CD14-positive monocyte (primary cell): ENCODE data around the gene ACBD5. TPM values are rescaled to one million over a fixed set of nuclear protein-coding genes. Genes with fewer than 3 reads are reported as not detected.

Experiments
- DNase-seq, 3 donors: peaks; one replicate each; pipeline ENCODE4 v3.0.0-alpha.2; 2011 to 2022
- H2AFZ ChIP-seq: 2 replicates; pipeline ENCODE4 v1.6.0; 2012; ENCODE audit warnings: mild to moderate bottlenecking, low read depth, low read length, inconsistent platforms; ENCODE audit not compliant: insufficient read depth, poor library complexity, severe bottlenecking
- H3K27ac ChIP-seq, 2 donors: 1 replicate in 1 of 2; 2 replicates in 1 of 2; pipeline ENCODE4 v1.5.1; 2012 to 2013; ENCODE audit warnings: low read length in 2 of 2, control low read depth in 1 of 2, inconsistent platforms in 1 of 2, low read depth in 1 of 2, mild to moderate bottlenecking in 1 of 2
- H3K27me3 ChIP-seq, 2 donors: one replicate each; pipeline versions ENCODE4 v1.6.0 to v1.6.1; 2011 to 2013; ENCODE audit warnings: low read length in 2 of 2; ENCODE audit not compliant: control insufficient read depth in 2 of 2, insufficient read depth in 2 of 2
- H3K36me3 ChIP-seq, 2 donors: replicated peaks in 1 of 2; 1 replicate in 1 of 2; 2 replicates in 1 of 2; pipeline versions ENCODE4 v1.5.1 to v1.6.1; 2012 to 2013; ENCODE audit warnings: low read length in 2 of 2, control low read depth in 1 of 2, inconsistent platforms in 1 of 2, mild to moderate bottlenecking in 1 of 2; ENCODE audit not compliant: insufficient read depth in 2 of 2, control insufficient read depth in 1 of 2
- H3K4me1 ChIP-seq, 2 donors: 1 replicate in 1 of 2; 2 replicates in 1 of 2; pipeline versions ENCODE4 v1.5.1 to v1.6.1; 2012 to 2013; ENCODE audit warnings: low read length in 2 of 2, control low read depth in 1 of 2, inconsistent platforms in 1 of 2, mild to moderate bottlenecking in 1 of 2, moderate library complexity in 1 of 2; ENCODE audit not compliant: insufficient read depth in 2 of 2, control insufficient read depth in 1 of 2
- H3K4me2 ChIP-seq: replicated peaks from 2 replicates; pipeline ENCODE3; 2012; ENCODE audit warnings: low read length, moderate library complexity, mild to moderate bottlenecking; ENCODE audit not compliant: poor library complexity, severe bottlenecking; ENCODE audit errors: extremely low read depth
- H3K4me3 ChIP-seq, 3 experiments: fragments of 200-600 bp in 1 of 3; sonication (generic) in 1 of 3; replicated peaks in 1 of 3; 1 replicate in 2 of 3; 2 replicates in 1 of 3; pipeline ENCODE4 v1.5.1; 2011 to 2013; ENCODE audit warnings: low read length in 3 of 3, mild to moderate bottlenecking in 3 of 3, control low read depth in 2 of 3, low read depth in 2 of 3, inconsistent platforms in 1 of 3, moderate library complexity in 1 of 3
- H3K79me2 ChIP-seq: 2 replicates; pipeline ENCODE4 v1.6.0; 2012; ENCODE audit warnings: mild to moderate bottlenecking, control low read depth, inconsistent platforms, low read length, moderate library complexity; ENCODE audit not compliant: insufficient read depth
- H3K9ac ChIP-seq: 2 replicates; pipeline ENCODE4 v1.6.0; 2017; ENCODE audit warnings: low read length, mild to moderate bottlenecking; ENCODE audit not compliant: insufficient read depth, poor library complexity, severe bottlenecking
- H3K9me3 ChIP-seq, 2 donors: replicated peaks in 1 of 2; 1 replicate in 1 of 2; 2 replicates in 1 of 2; pipeline versions ENCODE4 v1.5.1 to v1.6.1; 2012 to 2013; ENCODE audit warnings: low read length in 2 of 2, control low read depth in 1 of 2; ENCODE audit not compliant: control insufficient read depth in 1 of 2, insufficient read depth in 1 of 2
- H4K20me1 ChIP-seq: 2 replicates; pipeline ENCODE4 v1.6.0; 2012; ENCODE audit warnings: mild to moderate bottlenecking, low read length, control low read depth, moderate library complexity; ENCODE audit not compliant: insufficient read depth
- H3K27ac Mint-ChIP-seq, 7 donors: one replicate each; pipeline ENCODE4 v1.8.0; 2020; ENCODE audit warnings: mild to moderate bottlenecking in 7 of 7, mixed read lengths in 7 of 7, moderate library complexity in 6 of 7, inconsistent platforms in 2 of 7
- H3K27me3 Mint-ChIP-seq, 3 donors: one replicate each; pipeline ENCODE4 v1.8.0; 2021 to 2022; ENCODE audit warnings: low read depth in 3 of 3, mild to moderate bottlenecking in 3 of 3, mixed read lengths in 3 of 3, moderate library complexity in 3 of 3, inconsistent platforms in 1 of 3
- H3K36me3 Mint-ChIP-seq, 2 donors: one replicate each; pipeline ENCODE4 v1.8.0; 2020; ENCODE audit warnings: mixed read lengths in 2 of 2, inconsistent platforms in 1 of 2, mild to moderate bottlenecking in 1 of 2
- H3K4me1 Mint-ChIP-seq: one replicate; pipeline ENCODE4 v1.8.0; 2020; ENCODE audit warnings: mild to moderate bottlenecking, mixed read lengths
- H3K4me3 Mint-ChIP-seq, 2 donors: one replicate each; pipeline ENCODE4 v1.8.0; 2020; ENCODE audit warnings: mild to moderate bottlenecking in 2 of 2, mixed read lengths in 2 of 2, moderate library complexity in 1 of 2
- H3K9me3 Mint-ChIP-seq, 7 donors: one replicate each; pipeline ENCODE4 v1.8.0; 2020 to 2022; ENCODE audit warnings: mixed read lengths in 7 of 7, mild to moderate bottlenecking in 6 of 7, moderate library complexity in 6 of 7, inconsistent platforms in 2 of 7
- WGBS: methylation state at CpG from one replicate; pipeline ENCODE4 v1.1.5; 2013; ENCODE audit warnings: missing lambda C conversion rate; ENCODE audit not compliant: insufficient coverage; 5-methylcytosine and 5-hydroxymethylcytosine counted together
- intact Hi-C, 2 donors: fragments of 100-400 bp; cut with micrococcal nuclease; formaldehyde crosslinking; loops; one replicate each; pipeline versions ENCODE4 v1.15.0 to v1.15.1; 2023
- polyA plus RNA-seq, 3 donors: library from polyadenylated mRNA; depleted of rRNA in 1 of 3; unstranded in 2 of 3; stranded (reverse) in 1 of 3; fragments of 300-500 nt in 2 of 3; fragments of >200 nt in 1 of 3; fragmentation: Illumina TruSeq in 2 of 3; gene quantifications; 1 replicate in 2 of 3; 2 replicates in 1 of 3; pipeline ENCODE4 v1.2.3, GENCODE V29; 2012 to 2021
- TF ChIP-seq, protein P1 (sequence below): fragments of 200-600 bp; IDR thresholded peaks from one replicate; pipeline ENCODE4 v1.8.0; 2022; ENCODE audit warnings: antibody characterized with exemption, mild to moderate bottlenecking

ACBD5 gene
- polyA plus RNA-seq, 3 donors: 13.6 to 17.5 (median 15.5) TPM

DNA sequence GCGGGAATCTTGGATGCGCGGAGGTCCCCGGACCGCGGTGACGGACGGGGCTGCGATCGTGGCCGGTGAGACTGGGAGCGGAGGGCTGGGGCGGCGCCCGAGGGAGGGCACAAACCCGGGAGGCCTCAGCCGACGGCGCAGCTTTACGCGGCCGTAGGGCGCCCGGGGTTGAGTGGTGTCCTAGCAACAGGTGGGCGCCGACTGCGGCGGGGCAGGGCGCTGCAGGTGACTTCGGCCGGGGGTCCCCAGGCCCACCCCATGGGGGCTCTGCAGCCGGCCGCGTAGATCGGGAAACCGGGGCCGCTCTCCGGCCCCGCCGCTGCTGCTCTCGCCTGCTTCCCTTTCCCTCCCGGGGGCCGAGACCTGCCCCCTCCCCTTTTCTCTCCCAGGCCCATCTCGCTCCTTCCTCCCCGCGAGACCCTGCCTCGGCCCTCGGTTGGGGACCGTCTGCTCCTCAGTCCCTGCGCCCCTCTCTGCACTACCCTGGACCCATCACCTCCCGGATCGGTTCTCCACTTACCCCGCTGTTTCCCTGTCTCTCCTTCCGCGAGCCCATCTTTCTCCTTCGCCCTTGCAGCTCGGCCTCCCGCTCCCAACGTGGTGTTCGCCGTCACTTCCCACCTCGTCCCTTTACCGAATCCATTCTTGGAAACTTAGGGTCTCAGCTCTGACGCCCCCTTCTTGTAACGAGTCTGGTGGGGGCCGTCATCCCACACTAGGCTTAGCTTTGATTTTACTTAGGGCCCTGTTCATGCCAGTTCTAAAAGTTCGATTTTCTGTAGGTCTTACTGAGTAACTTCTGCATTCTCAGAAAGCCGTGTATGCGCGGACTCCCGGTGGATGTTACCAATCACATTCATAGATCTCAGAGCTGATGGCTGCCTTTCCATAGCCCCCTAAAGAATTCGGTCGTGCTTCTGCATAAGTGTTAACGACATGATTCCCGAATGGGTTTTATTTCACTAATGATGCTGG, 18.5 kb upstream of the ACBD5 start:
- Histone ChIP-seq H3K9ac (peak overlapping the region; percentile 53), H3K4me3 (peak overlapping the region; percentile 45 to 79 (median 54)), H4K20me1 (no peaks in the 10 kb centered on the region), H3K36me3 (no peaks in the 10 kb centered on the region), H3K79me2 (no peaks in the 10 kb centered on the region), H3K4me1 (peaks cover 22% of the 10 kb centered on the region in 2 donors), H3K9me3 (peaks cover 8 to 23% of the 10 kb centered on the region in 2 donors), H3K27me3 (peaks cover 43 to 65% of the 10 kb centered on the region in 2 donors), H3K4me2 (peak overlapping the region; percentile 92), H2AFZ (peak overlapping the region; percentile 86), H3K27ac (no peak overlapping the region)
- peaks cover 16 to 19% of the 10 kb centered on the region in 2 donors for H3K36me3 Mint-ChIP-seq
- H3K4me1 Mint-ChIP-seq: peaks cover 23% of the 10 kb centered on the region
- H3K27ac Mint-ChIP-seq: peak overlapping the region in 2 of 7 donors; percentile 21 to 62
- H3K9me3 Mint-ChIP-seq: peaks cover 4 to 29% (median 20%) of the 10 kb centered on the region in 7 donors
- TF ChIP-seq, protein P1, sequence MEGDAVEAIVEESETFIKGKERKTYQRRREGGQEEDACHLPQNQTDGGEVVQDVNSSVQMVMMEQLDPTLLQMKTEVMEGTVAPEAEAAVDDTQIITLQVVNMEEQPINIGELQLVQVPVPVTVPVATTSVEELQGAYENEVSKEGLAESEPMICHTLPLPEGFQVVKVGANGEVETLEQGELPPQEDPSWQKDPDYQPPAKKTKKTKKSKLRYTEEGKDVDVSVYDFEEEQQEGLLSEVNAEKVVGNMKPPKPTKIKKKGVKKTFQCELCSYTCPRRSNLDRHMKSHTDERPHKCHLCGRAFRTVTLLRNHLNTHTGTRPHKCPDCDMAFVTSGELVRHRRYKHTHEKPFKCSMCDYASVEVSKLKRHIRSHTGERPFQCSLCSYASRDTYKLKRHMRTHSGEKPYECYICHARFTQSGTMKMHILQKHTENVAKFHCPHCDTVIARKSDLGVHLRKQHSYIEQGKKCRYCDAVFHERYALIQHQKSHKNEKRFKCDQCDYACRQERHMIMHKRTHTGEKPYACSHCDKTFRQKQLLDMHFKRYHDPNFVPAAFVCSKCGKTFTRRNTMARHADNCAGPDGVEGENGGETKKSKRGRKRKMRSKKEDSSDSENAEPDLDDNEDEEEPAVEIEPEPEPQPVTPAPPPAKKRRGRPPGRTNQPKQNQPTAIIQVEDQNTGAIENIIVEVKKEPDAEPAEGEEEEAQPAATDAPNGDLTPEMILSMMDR: no peak
- peak overlapping the region; percentile 95 to 99 for H3K4me3 Mint-ChIP-seq
- intact Hi-C loops: loop anchor here in 1 of 2 donors (10.0 kb wide), 1 partner anchor 106 kb away; no protein-coding TSS in a partner anchor
- no peak for DNase-seq
- WGBS: 1% methylated on average over 52 of the region's 75 CpGs
- H3K27me3 Mint-ChIP-seq: peaks cover 47 to 70% (median 52%) of the 10 kb centered on the region in 3 donors

DNA sequence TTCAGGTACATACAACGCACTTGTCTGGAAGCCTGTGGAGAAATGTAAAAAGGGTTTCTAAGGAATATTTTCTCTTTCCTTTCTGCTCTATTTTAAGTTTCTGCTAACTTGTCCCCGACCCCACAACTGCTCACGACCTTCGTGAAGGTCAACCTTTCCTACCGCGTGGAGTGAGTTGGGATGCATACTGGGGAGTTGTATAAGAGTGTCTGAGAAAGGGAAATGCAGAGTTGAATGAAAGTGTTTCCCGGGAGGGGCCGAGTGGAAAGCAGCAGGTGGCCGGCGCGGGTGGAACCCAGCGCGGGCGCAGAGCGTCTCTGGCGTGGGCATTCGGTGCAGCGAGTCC, 17.9 kb upstream of the ACBD5 start:
- Mint-ChIP-seq H3K27ac (peak overlapping the region in 4 of 7 donors; percentile 7 to 83 (median 26)), H3K36me3 (peaks cover 16 to 19% of the 10 kb centered on the region in 2 donors), H3K4me1 (peaks cover 23% of the 10 kb centered on the region), H3K9me3 (peaks cover 4 to 29% (median 20%) of the 10 kb centered on the region in 7 donors), H3K4me3 (peak overlapping the region; percentile 95), H3K27me3 (peaks cover 49 to 71% (median 54%) of the 10 kb centered on the region in 3 donors)
- DNase-seq: no peak
- Histone ChIP-seq H3K36me3 (no peaks in the 10 kb centered on the region), H3K27me3 (peaks cover 43 to 63% of the 10 kb centered on the region in 2 donors), H3K4me3 (peak overlapping the region; percentile 45 to 79 (median 54)), H3K79me2 (no peaks in the 10 kb centered on the region), H3K27ac (no peak overlapping the region), H3K9ac (peak overlapping the region; percentile 53), H2AFZ (peak overlapping the region; percentile 86), H3K9me3 (peaks cover 8 to 23% of the 10 kb centered on the region in 2 donors), H4K20me1 (no peaks in the 10 kb centered on the region), H3K4me2 (peak overlapping the region; percentile 92), H3K4me1 (peaks cover 22% of the 10 kb centered on the region in 2 donors)
- WGBS: 0% methylated on average over 14 of the region's 18 CpGs
- TF ChIP-seq, protein P1: no peak
- intact Hi-C loops: loop anchor here in 1 of 2 donors (10.0 kb wide), 1 partner anchor 106 kb away; no protein-coding TSS in a partner anchor
